Astrocyte of the cerebellum (primary cell): ENCODE data around the gene MLLT1.

Experiments
- DNase-seq: peaks from one replicate; pipeline ENCODE4 v3.0.0-alpha.2; 2011; ENCODE audit warnings: low read depth
- H3K4me3 ChIP-seq: 2 replicates; pipeline ENCODE4 v1.5.1; 2011; ENCODE audit warnings: mild to moderate bottlenecking, low read depth, low read length, moderate library complexity
- CTCF ChIP-seq: IDR thresholded peaks from 2 replicates; pipeline ENCODE4 v1.5.1; 2012; ENCODE audit warnings: low read length, low read depth, moderate library complexity, mild to moderate bottlenecking; ENCODE audit errors: missing control alignments
- in situ Hi-C: cut with HindIII; loops from 2 replicates; pipeline ENCODE4 v1.10.0; 2017; ENCODE audit warnings: low sequenced_read_pairs

Gene MLLT1

GRCh38 chr19:6229216-6229913 lies 50.4 kb downstream of the MLLT1 start:
- no peak overlapping the region for H3K4me3 ChIP-seq
- in situ Hi-C loops: loop anchor here (10.0 kb wide), 2 partner anchors 85 to 185 kb away; no protein-coding TSS in a partner anchor
- TF ChIP-seq CTCF: no peak
- DNase-seq: no peak

- TF ChIP-seq CTCF: no peak
- DNase-seq: no peak
- no peak overlapping the region for H3K4me3 ChIP-seq
- in situ Hi-C loops: loop anchor here (10.0 kb wide), 2 partner anchors 84 to 184 kb away; no protein-coding TSS in a partner anchor
Observed at GRCh38 chr19:6228551-6229215, 51.1 kb downstream of the MLLT1 start.

- no peak for DNase-seq
- in situ Hi-C loops: loop anchor here (10.0 kb wide), 2 partner anchors 83 to 183 kb away; no protein-coding TSS in a partner anchor
- no peak overlapping the region for H3K4me3 ChIP-seq
- no peak for TF ChIP-seq CTCF
Observed at GRCh38 chr19:6227936-6228325, 51.8 kb downstream of the MLLT1 start.

DNA sequence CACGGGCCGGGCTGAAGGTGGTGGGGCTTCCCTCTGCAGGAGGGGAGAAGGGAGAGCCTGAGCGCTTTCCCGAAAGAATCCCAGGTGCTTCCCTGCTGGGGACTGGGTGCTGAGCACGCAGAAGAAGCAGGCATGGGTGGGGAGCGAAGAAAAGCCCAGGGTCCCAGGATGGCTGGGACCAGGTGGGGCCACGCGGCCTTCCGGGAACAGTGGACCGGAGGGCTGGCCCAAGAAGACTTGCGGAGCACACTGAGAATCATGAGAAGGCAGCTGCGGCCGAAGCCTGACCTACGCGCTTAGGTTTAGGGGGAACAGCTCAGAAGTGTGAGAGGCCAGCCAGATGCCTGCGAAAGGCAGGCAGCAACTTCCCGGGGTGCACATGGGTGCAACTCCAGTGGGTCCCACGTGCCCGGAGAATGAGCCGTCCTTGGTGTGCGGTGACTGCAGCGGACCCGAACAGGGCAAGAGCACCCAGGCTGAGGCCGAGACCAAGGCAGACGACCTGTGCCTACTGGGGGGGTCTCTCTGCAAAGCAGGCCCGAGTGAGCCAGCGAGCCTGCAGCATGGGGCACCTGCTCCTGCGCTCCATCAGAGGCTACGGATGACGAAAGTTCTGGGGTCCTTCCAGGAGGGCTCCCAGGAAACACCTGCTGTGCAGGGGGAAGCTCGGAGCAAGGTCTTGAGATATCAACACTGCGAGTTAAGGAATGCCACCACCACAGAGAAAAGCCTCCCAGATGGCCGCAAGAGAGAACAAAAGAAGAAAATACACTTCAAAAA lies 52.4 kb downstream of the MLLT1 start:
- H3K4me3 ChIP-seq: no peak overlapping the region
- DNase-seq: no peak
- TF ChIP-seq CTCF: no peak
- in situ Hi-C loops: loop anchor here (10.0 kb wide), 2 partner anchors 83 to 183 kb away; no protein-coding TSS in a partner anchor

- H3K4me3 ChIP-seq: no peak overlapping the region
- TF ChIP-seq CTCF: no peak
- no peak for DNase-seq
- in situ Hi-C loops: loop anchor here (10.0 kb wide), 2 partner anchors 82 to 182 kb away; no protein-coding TSS in a partner anchor
Observed at GRCh38 chr19:6226444-6227155, 53.2 kb downstream of the MLLT1 start.

- no peak for DNase-seq
- no peak overlapping the region for H3K4me3 ChIP-seq
- in situ Hi-C loops: loop anchor here (10.0 kb wide), 2 partner anchors 81 to 181 kb away; no protein-coding TSS in a partner anchor
- TF ChIP-seq CTCF: no peak
Observed at GRCh38 chr19:6226012-6226411, 53.8 kb downstream of the MLLT1 start.
